Stimulated activated CD8-positive, alpha-beta memory T cell treated with anti-CD3 and anti-CD28 coated beads, Interleukin-7, amount 100 ng/mL, for 1 hour (primary cell): ENCODE data around the gene RAI14.
"Not testable (repeated sequence)": the region's sequence is repeated elsewhere in the genome, so short reads cannot be mapped to it uniquely, and the experiment has no call there.

ENCODE experiments used
- DNase-seq, 2 donors: peaks; one replicate each; pipeline ENCODE4 v3.0.0-alpha.2; 2020; ENCODE audit warnings: low read depth in 2 of 2

RAI14 gene

DNA sequence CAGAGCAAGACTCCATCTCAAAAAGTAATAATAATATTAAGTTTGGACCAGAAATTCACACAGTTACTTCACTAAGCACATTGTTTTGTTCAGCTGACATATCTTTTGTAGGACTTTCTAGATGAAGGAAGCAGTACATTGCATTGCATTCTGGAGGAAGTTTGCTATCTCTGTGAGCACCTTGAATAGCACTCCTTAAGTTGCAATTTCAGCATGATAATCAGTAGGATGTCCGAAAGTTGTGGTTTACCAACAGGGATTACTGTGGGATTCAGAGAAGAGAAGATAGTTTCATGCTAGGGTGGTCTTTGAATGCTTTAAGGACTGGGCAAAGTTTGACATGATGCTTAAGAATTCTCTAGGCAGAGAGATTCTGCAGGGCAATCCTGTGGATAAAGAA lies 164.5 kb downstream of the RAI14 start:
- no peak for DNase-seq

DNA sequence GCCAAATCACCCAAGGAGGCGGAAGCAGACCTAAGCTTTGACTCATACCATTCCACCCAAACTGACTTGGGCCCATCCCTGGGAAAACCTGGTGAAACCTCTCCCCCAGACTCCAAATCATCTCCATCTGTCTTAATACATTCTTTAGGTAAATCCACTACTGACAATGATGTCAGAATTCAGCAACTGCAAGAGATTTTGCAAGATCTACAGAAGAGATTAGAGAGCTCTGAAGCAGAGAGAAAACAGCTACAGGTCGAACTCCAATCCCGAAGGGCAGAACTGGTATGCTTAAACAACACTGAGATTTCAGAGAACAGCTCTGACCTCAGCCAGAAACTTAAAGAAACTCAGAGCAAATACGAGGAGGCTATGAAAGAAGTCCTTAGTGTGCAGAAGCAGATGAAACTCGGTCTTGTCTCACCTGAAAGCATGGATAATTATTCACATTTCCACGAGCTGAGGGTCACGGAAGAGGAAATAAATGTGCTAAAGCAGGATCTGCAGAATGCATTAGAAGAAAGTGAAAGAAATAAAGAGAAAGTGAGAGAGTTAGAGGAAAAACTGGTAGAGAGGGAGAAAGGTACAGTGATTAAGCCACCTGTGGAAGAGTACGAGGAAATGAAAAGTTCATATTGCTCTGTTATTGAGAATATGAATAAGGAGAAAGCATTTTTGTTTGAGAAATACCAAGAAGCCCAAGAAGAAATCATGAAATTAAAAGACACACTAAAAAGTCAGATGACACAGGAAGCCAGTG lies 167.0 kb downstream of the RAI14 start:
- DNase-seq = no peak

DNA sequence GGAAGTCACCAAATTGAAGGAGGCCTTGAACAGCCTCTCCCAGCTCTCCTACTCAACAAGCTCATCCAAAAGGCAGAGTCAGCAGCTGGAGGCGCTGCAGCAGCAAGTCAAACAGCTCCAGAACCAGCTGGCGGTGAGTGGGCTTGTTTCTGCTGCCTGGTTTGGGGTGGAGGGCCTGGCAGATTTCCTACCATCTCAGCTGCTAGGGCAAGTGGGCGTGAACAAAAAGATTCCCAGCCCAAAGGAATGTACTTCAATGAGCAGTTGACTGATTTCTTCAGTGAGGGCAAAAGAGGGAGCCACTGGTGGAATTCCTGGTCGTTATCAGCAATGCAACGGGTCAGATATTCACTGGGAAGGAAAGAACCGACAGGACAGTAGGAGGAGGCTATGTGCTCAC lies 170.2 kb downstream of the RAI14 start:
- no peak for DNase-seq

DNA sequence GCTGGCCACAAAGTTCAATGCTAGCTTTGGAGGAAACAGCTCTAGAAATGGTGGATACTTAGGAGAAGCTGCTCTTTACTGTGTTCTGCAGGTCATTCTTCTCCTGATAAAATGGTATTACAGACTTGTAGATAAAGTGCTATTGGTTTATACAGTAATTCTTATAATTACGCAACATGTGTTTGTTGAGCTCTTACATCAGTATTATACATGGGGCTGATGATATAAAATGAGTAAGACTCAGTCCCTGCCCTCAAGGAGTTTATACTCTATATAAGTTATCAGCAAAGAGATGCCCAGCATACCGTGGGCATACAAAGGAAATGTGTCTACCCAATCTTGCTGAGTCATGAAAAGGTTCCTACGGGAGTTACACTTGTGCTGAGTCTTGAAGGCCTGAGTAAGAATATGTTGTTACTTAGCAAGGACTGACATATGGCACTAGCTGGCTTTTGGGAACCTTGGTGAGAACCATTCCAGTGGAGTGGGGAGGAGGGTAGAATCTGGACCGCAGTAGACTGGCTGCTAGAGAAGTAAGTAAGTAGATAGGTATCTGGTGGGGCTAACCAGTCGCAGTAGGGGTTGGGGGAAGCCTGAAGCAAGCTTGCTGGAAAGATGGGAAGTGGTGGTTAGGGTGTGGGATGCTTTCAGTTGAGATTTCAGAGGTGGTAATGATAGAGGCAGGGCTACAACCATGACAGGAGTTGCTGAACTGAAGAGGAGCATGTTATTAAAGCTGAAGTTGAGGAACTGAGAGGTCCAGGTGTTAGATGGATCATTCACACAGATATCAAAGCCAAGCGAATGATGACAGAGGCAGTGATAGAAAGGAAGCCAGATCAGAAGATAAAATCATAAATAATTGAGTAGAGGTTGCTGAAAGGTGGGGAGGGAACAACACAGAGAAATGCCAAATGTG lies 171.7 kb downstream of the RAI14 start:
- no peak for DNase-seq

DNA sequence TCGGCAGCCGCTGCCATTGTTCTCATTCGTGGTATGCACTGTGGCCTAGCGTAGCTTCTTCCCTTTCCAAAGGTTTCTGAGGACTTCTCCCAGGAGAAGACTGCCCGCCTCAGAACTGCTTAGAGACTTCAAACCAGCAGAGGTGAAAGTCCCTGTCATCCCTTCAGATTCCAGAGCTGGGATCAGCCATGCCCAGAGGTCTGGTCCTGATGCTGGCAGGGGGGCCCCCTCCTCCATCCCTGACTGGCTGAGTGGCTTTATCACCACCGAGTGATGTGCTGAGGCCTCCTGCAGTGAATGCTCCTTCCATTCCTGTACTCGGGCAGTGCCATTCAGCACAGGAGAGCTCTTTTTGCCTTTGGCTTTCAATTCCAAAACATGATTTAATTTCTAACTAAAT lies 174.7 kb downstream of the RAI14 start:
- not testable (repeated sequence) for DNase-seq

DNA sequence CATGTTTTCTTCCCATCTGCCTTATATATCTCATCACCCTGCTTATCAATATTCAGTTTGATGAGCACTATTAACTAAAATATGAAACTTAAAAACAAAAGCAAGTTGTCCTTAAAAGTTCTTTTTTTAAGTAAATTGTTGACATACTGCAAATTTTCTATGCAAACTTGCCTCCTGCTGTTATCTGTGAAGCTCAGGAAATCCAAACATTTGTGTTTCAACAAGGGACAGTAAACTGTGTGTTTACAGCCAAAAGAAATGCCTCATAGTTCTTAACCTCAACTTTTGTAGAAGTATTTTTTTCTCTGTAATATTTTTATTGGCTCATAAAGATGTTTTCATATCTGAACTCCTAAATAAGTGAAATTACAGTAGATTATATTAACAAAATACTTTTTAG lies 175.2 kb downstream of the RAI14 start:
- DNase-seq = no peak

DNA sequence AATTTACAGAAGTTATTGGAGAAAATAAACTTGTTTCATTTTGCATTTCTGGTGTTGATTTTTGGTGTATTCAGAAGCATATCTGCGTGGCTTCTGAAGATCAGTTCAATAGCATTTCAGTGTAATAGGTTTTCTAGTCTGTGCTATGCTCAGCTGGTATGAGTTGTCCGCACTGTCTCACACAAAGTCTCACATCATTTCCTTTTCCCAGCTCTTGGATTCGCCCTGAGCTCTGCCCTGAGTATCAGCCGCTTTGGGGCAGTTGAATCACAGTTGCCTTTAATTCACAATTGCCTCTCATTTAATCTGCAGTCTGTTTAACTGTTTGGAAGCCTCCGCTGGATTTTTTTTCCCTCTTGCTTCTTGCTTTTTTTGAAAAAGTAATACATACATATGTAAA lies 176.4 kb downstream of the RAI14 start:
- no peak for DNase-seq

DNA sequence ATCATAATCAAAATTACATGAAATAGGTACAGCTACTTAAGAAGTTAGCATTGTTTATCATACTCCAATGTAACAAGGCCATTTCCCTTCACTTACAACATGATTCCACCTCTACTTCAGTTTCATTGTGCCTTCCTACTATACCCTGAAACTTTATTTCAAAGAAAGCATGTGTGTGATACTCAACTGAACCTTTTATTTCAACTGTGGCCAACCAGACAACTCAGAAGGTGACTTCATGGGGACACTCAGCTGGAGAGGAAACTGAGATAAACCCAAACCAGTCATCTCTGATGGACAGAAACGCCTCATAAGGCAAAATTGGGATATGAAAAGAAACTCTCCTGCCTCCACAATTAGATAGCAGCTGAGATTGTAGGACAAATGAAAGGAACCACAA lies 177.0 kb downstream of the RAI14 start:
- no peak for DNase-seq

DNA sequence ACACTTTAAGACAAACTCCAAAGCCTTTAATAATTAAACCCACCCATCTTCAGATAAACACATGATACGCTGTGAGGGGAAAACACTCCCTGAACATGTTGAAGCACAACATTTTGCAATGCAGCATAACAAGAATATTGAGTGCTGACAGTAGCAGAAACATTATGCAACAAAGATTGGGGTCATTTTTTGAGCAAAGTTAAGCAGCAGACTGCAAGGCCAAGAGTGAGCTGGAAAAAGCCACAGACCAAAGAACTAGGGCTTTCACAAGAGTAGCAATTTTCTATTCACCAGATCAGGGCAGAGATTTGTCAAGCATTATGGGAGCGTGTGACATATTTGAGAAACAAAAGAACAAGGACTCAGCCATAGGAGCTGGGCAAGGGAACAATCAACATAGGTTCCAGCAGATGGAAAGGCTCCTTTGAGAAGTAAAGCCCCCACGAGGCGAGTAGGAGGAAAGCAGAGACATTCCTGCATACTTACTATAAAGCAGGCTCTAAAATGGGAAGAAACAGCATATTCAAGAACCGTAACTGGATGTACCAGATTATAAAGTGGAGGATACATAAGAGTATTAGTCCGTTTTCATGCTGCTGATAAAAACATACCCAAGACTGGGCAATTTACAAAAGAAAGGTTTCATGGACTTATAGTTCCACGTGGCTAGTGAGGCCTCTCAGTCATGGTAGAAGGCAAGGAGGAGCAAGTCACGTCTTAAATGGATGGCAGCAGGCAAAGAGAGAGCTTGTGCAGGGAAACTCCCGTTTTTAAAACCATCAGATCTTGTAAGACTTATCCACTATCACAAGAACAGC lies 178.1 kb downstream of the RAI14 start:
- DNase-seq = no peak

DNA sequence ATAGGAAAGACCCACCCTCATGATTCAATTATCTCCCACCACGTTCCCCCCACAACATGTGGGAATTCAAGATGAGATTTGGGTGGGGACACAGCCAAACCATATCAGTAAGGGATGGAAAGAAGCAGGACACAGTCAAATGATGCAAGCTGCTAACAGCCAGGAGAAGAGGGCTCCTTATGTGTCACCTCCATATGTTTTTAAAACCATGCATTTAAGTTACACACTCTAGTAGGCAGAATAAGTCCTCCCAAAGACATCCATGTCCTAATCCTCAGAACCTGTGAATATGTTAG lies 178.6 kb downstream of the RAI14 start:
- DNase-seq = no peak

DNA sequence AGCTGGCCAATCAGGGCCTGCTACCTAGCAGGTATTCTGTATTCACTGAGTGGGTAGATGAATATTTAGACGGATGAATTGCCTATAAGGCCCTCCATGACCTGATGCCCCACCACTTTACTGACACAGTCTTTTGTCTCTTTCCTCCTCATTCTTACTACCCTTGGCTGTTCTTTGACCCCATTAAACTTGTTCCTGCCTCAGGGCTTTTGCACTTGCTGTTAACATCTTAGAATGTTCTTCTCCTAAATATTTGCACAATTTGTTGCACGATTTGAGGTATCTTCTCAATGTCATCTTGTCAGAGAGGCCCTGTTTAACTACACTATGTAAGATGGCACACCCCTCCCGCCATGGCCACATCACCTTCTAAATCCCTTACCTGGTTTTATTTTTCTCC lies 179.5 kb downstream of the RAI14 start:
- no peak for DNase-seq

DNA sequence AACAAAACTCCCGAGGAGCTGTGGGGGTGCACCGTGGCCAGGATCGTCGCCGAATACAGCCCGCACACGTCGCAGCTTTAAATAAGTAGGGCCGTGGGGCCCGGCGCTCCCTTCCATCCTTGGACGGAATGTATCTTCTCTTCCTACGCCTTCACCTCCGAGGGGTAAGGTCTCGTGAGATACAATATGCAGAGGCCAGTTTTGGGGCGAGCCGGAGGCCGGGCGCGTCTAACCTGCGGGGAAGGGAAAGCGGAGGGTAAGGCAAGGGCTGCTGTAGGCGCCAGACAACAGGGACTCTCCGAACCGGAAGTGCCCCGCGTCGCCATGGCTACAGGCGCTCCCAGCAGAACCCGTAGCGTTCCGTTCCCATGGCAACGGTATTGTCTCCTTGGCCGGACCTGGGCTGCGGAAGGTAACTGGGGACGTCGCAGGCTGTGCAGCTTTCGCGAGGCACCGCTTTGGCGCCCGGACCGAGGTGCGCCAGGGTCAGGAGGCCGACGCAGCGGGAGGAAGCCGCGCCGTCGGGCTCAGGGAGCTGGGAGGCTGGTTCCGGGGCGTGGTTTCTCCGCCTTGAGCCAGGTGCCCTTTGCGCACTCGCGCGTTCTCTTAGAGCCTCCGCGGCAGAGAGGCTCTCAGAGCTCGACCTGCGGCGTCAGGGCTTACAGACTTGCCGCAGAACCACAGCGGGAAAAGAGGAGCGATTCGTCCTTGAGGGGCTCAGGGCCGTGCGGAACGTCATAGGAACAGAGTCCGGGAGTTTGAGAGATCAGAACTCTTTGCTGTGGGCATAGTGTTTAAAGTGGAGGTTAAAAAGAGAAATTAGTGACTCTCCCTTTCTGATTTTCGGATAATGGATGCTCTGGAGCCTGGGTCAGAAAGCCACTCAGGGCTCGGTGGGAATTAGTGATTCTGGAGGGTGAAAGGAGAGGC lies 182.9 kb downstream of the RAI14 start, which contains the start of gene TTC23L:
Gene TTC23L, plus strand, starts transcription at position 380 of the 930 bp plus-strand sequence. CDS start 1,508 bp downstream, outside the sequence.
- DNase-seq = peak; percentile 72 to 73

DNA sequence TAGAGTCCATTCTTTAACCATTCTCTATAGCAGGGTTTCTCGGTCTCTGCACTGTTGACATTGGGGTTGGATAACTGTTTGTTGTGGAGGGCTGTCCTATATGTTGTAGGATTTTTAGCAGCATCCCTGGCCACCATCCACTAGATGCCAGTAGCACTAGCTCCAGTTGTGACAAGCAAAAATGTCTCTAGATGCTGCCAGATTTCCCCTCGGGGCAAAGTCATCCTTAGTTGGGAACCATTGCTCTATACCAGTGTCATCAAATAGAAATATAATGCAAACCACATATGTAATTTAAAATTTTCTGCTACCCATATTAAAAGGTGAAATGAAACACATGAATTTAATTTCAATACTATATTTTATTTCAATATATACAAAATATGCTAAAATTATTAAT lies 185.7 kb downstream of the RAI14 start:
- no peak for DNase-seq

DNA sequence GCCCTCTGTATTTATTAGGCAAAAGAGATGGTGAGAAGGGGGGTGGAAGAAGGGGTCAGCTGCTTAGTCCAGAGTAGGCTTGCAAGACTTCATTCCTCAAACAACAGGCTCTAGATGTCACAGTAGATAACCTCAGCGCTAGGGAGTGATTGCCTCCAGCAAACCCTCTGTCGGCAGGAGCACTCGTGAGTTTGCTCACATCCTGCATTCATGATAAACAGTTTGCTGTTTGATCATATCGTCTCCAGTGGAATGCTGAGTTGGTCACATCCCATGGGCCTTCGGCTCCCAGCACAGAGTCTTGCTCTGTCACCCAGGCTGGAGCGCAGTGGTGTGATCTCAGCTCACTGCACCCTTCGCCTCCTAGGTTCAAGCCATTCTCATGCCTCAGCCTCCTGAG lies 186.4 kb downstream of the RAI14 start:
- DNase-seq = no peak

DNA sequence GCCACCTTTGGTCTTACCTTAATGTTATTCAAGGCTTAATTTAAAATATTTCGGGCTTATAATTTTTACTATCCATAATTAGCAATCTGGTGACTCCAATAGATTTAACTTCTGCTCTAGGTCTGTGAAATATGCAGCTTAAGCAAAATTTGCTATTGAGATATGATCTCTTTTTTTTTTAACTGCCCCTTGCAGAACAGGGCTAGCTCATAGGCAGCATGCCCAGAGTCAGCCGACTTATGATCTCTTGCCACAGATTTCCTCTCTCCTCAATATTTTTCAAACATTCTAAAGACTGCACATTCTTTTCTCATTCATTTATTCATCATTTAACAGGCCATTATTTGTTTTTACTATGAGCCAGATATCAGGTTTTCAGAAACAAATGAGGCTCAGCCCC lies 187.4 kb downstream of the RAI14 start:
- no peak for DNase-seq

DNA sequence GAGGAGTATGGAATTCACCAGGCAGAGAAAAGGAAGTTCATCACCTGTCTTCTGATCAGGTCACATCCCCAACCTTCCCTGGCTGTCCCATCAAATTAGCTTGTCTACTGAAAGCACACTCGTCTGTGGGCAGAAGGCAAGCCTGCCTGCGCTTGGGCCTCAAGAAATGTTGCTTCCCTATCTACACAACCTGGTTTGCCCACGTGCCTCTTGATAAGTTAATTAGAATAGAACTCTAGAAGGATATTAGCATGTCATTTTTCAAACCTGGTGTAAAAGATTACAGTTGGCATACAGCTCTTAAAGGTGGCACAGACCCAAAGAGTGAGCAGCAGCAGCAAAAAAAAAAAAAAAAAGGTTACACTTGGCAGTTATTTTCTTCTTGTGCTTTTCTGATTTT lies 188.0 kb downstream of the RAI14 start:
- DNase-seq = no peak

DNA sequence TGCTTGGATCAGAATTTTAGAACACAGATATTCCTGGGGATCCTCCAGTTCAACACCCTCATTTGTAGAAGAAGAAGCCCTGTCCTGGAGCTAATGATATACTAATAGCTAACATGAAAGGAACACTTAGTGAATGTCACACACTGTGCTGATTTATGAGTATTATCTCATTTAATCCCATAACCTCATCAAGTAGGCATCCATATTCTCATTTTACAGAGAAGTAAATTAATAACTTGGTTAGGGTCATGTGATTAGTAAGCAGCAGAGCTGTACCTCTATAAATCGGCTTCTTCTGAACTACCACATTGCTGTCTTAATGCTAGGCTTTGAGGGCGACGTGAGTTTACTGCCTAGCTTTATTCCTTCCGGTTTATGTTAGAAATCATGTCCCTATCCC lies 188.9 kb downstream of the RAI14 start:
- DNase-seq = no peak

DNA sequence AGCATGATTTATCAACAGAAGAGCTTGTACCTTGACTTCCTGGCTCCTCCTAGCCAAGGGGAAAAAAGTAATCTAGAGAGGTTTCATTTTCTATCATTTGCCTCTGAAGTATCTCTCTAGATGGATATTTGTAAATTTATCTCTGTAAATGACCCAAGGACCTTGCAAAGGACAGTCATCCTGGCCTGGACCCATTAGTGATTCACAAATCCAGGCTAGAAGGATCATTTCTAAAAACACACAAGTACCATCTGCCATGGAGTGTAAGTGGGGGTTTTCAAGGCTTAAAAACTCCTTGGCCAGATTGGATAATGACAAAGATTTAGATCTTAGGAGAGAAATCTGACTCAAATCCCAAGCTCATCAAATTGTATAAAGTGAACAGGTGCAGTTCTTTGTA lies 190.9 kb downstream of the RAI14 start:
- DNase-seq = no peak

DNA sequence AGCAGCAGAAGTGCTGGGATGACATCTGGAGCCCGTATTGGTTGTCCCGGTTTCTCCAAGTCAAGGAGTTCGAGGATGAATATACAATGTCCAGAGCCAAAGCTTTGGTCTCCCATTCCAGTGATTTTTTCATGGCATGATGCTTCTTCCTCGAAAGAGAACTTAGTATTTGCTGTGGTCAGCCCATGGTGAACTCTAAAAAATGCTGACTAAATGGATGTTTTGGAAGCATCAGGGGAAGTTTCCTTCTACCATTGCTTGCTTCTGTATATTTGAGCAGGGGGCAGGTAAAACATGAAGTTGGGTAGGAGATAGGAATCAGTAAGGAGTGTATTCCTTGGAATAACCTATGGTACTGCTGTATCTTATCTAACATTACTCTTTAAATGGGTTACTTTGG lies 191.4 kb downstream of the RAI14 start:
- DNase-seq = no peak

DNA sequence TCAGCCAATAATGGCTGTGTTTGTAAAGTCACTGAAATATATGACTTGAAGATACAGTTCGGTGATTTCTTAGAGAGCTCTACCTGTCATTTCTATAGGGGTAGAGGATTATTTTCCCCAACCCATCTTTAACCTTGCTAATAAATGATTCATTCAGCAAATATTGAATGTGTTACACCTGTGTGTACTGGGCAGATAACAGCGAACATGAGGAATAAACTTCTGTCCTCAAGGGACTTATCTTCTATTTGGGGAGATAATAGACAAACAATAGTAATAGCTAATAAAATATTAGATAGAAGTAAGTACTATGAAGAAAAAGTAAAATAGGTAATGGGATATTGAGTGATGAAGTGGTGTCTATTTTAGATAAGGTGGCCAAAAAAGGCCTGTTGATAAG lies 192.1 kb downstream of the RAI14 start:
- no peak for DNase-seq

DNA sequence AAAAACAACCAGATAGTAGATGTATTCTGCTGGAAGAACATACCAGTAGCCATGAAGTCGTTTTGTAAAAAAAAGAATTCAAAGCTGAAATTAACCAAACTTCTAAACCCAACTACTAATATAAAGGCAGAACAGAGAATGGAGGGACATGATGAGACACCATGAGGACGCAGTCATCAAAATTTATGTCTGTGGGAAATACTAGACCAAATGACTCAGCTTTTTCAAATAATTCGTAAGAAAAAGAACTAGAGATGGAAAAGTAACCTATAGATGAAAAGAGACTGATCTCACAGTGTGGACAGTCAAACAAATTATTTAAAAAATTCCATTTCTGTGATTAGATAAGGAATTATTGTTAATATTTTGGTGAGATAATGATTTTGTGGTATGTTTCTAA lies 193.1 kb downstream of the RAI14 start:
- no peak for DNase-seq
